Activated naive CD4-positive, alpha-beta T cell treated with anti-CD3 and anti-CD28 coated beads, Interleukin-2, amount 50 U/mL, for 16 hours (primary cell): ENCODE data around the gene COQ8A.
"Not testable (repeated sequence)": the region's sequence is repeated elsewhere in the genome, so short reads cannot be mapped to it uniquely, and the experiment has no call there.

Source experiments
- DNase-seq: peaks from one replicate; pipeline ENCODE4 v3.0.0-alpha.2; 2020

COQ8A gene

GRCh38 chr1:226929260-226930111, 10.6 kb upstream of the COQ8A start:
- DNase-seq: not testable (repeated sequence)

- DNase-seq: no peak
Observed at GRCh38 chr1:226934483-226935237, 5.4 kb upstream of the COQ8A start.

- DNase-seq: no peak
Observed at GRCh38 chr1:226937940-226938725, 2.0 kb upstream of the COQ8A start.

- no peak for DNase-seq
Observed at GRCh38 chr1:226938903-226939437, 1.1 kb upstream of the COQ8A start.

DNA sequence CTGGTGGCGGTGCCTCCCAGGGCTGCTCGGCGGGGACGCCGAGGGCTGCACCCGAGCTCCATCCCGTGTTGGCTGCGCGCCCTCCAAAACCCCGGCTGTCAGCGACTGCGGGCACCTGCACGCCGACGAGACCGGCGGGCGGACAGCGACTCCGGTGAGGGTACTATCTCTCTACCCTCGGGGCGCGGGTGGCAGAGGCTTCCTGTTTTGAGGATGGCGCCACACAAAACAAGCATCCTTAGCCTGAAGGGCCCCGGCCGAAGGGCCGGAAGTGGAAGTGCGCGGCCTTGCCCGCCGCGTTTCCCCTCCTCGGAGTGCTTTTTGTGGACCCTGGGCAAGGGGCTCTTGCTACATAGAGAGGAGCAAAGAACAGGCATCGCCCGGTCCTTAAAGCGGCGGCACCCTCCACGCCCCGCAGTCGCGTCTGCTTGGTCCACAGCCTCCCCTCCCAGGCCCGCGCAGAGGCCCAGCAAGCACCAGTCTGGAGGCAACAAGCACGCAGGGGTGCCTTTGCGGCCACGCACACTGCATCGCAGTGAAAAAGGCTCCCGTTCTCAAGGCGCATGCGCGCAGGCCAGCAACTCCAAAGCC, 561 bp upstream of the COQ8A start:
- no peak for DNase-seq

DNA sequence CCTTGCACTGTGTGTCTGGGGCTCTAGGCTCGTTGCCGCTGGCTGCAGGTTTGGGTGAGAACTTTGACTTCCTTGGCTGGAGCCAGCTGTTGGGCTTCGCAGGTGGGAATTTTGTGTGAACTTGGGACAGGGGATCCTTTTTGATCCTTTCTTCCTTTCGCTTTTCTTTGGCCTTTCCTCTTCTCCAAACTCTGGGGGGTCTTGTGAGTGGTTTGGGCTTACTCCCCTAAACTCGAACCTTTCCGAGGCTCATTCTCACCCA, 643 bp downstream of the COQ8A start:
- DNase-seq: no peak

- DNase-seq: no peak
Observed at GRCh38 chr1:226942392-226942791, 2.3 kb downstream of the COQ8A start.

DNA sequence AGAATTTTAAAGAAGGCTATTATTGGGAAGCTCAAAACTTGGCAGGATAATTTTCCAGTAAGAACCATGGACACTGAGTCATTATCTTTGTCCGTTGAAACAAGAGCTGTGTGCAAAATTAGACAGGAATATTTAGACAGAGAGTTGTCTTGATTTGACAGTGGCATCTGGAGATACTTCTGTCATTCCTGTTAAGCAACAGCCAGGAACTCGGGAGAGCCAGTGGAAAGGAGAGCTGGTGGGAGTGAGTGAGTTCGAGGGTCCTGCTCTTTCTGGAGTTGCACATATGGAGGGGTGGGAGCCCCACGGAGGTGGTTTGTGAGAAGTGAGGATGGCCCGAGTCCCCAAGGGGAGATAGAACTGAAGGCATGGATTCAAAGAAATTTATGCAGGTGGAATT, 3.1 kb downstream of the COQ8A start:
- no peak for DNase-seq

GRCh38 chr1:226943927-226944326, 3.8 kb downstream of the COQ8A start:
- DNase-seq: no peak

DNA sequence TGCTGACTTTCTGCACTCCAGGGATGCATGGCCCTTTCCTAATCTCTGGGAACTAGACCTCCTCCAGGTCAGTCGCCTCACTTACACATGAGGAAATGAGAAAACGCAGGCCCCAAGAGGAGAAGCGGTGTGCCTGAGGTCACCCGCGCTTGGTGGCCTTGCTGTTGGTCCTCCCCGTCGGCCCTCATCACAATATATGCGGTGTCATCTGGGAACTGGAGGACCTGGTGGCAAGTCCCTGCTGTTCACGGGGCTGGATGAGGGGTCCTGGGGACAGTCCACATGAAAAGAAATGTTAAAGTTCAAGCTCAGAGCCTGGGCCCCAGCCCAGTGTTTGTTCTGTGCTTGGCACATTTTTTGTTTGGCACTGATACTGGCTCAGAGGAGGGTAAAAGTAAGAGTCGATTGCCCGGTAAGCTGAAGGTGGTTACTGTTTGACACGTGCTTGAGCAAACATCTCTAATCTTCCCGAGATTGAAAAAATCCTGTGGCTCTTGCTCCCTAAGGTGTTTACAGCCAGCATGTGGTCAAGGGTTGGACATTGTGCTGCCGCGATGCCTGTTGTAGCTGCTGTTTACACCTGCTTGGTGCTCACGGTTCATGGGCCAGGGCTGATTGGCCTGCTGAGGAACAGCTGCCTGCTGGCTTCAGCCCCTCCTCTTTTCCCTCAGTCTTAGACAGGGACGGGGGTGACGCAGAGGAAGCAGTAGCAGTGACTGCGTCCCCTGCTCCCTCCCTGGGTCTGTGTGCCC, 5.2 kb downstream of the COQ8A start:
- no peak for DNase-seq

GRCh38 chr1:226945858-226946245, 5.8 kb downstream of the COQ8A start:
- DNase-seq: no peak

- DNase-seq: no peak
Observed at GRCh38 chr1:226946285-226946684, 6.2 kb downstream of the COQ8A start.

GRCh38 chr1:226946841-226947240, 6.7 kb downstream of the COQ8A start:
- no peak for DNase-seq

- DNase-seq: no peak
Observed at GRCh38 chr1:226948051-226948450, 8.0 kb downstream of the COQ8A start.

- DNase-seq: no peak
Observed at GRCh38 chr1:226948480-226948879, 8.4 kb downstream of the COQ8A start.

DNA sequence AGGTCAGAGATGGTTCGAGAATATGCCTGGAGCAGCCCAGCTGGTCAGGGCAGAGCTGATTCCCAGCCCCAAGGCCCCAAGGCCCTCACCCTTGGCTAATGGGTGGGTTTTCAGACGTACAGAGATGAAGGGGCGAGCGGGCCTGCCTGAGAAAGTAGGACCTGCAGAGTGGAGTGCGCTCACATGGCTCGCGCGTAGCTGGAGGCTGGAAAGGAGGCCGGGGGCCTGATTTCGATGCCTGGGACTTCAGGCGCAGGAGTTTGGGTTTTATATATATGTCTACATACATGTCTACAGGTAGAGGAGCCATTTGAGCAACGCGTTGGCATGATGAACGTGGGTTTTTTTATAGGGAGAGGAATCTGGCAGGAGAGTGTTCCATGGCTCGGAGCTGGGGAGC, 8.9 kb downstream of the COQ8A start:
- no peak for DNase-seq

GRCh38 chr1:226949401-226949800, 9.3 kb downstream of the COQ8A start:
- DNase-seq: no peak

DNA sequence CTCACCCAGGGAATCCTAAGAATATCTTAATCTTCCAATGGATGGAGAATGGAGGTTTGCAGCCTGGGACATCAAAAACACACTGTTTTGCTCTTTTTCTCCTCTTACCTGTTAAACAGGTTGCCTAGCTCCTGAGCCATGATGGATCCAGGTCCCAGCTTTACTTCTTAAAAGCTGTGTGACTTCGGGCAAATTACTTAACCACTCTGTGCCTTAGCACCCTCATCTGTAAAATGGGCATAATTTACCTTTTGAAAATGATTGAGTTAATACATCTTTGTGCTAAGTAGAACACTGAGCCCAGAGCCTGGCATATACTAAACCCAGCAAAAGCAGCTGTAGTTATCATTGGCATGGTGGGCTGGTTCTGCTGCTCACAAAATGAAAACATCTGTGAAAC, 10.2 kb downstream of the COQ8A start:
- no peak for DNase-seq

- DNase-seq: no peak
Observed at GRCh38 chr1:226950871-226951270, 10.8 kb downstream of the COQ8A start.

DNA sequence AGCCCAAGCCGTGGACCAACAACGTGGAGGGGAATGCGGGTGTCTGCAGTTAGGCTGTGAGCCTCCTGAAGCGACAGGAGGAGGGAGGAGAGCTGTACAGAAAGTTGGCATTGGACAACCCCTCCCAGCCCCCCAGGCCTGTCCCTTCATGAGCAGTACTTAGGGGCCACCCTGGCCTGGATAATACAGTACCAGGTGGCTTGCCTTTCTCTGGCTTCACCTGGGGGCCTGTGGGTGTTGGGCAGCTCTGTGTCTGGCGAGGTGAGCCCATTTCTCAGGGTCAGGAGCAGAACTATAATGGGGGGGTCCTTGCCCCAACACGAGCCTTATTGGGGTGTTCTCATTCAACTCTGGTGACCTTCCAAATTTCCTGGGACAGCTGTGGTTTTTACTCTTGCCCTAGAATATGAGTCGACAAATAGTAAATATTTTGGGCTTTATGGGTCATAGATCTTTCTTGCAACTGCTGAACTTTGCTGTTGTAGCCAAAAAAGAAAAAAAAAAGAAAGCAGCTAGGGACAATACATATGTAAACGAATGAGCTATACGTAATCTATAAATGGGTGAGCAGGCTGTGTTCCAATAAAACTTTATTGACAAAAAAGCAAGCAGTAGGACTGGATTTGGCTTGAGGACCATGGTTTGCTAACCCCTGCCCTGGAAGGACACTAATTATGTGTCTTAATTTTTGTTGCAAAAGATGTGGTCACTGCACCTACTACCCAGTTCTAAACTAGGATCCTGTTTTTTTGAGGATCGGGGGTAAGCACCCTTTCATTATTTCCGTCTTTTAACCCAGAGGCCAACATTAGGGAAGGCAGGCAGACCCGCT, 11.4 kb downstream of the COQ8A start:
- no peak for DNase-seq

- DNase-seq: no peak
Observed at GRCh38 chr1:226952118-226952441, 12.0 kb downstream of the COQ8A start.
